SW 1271 (cell line): ENCODE data around the gene ACBD7.

Experiments
- DNase-seq, 2 experiments: peaks; one replicate each; lab custom pipeline; 2025; lab: John Stamatoyannopoulos, UW

The ACBD7 gene

GRCh38 chr10:15091418-15091817 is 2.8 kb upstream of the ACBD7 start:
- DNase-seq: no peak

GRCh38 chr10:15084502-15084922 is 4.1 kb downstream of the ACBD7 start:
- DNase-seq: no peak

GRCh38 chr10:15083674-15084501 is 4.7 kb downstream of the ACBD7 start:
- no peak for DNase-seq

- no peak for DNase-seq
These were observed 13.2 kb downstream of the ACBD7 start for GRCh38 chr10:15075421-15075820.

GRCh38 chr10:15072358-15072757 is 16.2 kb downstream of the ACBD7 start:
- DNase-seq: no peak

- no peak for DNase-seq
These were observed 19.3 kb downstream of the ACBD7 start for GRCh38 chr10:15069230-15069629.

GRCh38 chr10:15068802-15069201 is 19.8 kb downstream of the ACBD7 start:
- DNase-seq: no peak

- no peak for DNase-seq
These were observed 21.4 kb downstream of the ACBD7 start for GRCh38 chr10:15067154-15067553.

- DNase-seq: no peak
These were observed 27.9 kb downstream of the ACBD7 start for GRCh38 chr10:15060638-15061037.

GRCh38 chr10:15059914-15060313 is 28.7 kb downstream of the ACBD7 start:
- DNase-seq: no peak

GRCh38 chr10:15058689-15059088 is 29.9 kb downstream of the ACBD7 start:
- no peak for DNase-seq

GRCh38 chr10:15053061-15053460 is 35.5 kb downstream of the ACBD7 start:
- DNase-seq: no peak

GRCh38 chr10:15052121-15052520 is 36.5 kb downstream of the ACBD7 start:
- DNase-seq: no peak

GRCh38 chr10:15049533-15049932 is 39.0 kb downstream of the ACBD7 start:
- no peak for DNase-seq

GRCh38 chr10:15046626-15047025 is 42.0 kb downstream of the ACBD7 start:
- no peak for DNase-seq

- DNase-seq: no peak
These were observed 43.2 kb downstream of the ACBD7 start for GRCh38 chr10:15045380-15045779.

- no peak for DNase-seq
These were observed 44.9 kb downstream of the ACBD7 start, which contains the start of gene OLAH for GRCh38 chr10:15043674-15044073. Gene OLAH (plus strand): TSS chr10:15043943. CDS start chr10:15047289, 3,346 bp downstream.

- no peak for DNase-seq
These were observed 50.2 kb downstream of the ACBD7 start for GRCh38 chr10:15038416-15038815.

GRCh38 chr10:15037691-15038090 is 50.9 kb downstream of the ACBD7 start:
- no peak for DNase-seq

- no peak for DNase-seq
These were observed 52.9 kb downstream of the ACBD7 start for GRCh38 chr10:15035385-15036301.

GRCh38 chr10:15027741-15028140 is 60.8 kb downstream of the ACBD7 start:
- no peak for DNase-seq
